Measurements from ENCODE around the gene HK1.

Gene HK1

GRCh38 chr10:69353977-69354635, 75.8 kb downstream of the HK1 start:
- H3K4me1 ChIP-seq = peaks cover 0 to 71% (median 37%) of the 10 kb centered on the region in 4 donors
- H3K27ac ChIP-seq = peak overlapping the region in 1 of 2 donors; percentile 64
- intact Hi-C loops (cut with DNase I; ENCODE audit: low total_unique reads) = no loop called here
- peaks cover 0 to 3% (median 0%) of the 10 kb centered on the region in 3 donors for H3K36me3 ChIP-seq
- no peak overlapping the region for H3K4me3 ChIP-seq
- H3K27me3 ChIP-seq = no peaks in the 10 kb centered on the region
- DNase-seq = no peak
- TF ChIP-seq, protein P1, sequence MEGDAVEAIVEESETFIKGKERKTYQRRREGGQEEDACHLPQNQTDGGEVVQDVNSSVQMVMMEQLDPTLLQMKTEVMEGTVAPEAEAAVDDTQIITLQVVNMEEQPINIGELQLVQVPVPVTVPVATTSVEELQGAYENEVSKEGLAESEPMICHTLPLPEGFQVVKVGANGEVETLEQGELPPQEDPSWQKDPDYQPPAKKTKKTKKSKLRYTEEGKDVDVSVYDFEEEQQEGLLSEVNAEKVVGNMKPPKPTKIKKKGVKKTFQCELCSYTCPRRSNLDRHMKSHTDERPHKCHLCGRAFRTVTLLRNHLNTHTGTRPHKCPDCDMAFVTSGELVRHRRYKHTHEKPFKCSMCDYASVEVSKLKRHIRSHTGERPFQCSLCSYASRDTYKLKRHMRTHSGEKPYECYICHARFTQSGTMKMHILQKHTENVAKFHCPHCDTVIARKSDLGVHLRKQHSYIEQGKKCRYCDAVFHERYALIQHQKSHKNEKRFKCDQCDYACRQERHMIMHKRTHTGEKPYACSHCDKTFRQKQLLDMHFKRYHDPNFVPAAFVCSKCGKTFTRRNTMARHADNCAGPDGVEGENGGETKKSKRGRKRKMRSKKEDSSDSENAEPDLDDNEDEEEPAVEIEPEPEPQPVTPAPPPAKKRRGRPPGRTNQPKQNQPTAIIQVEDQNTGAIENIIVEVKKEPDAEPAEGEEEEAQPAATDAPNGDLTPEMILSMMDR (IDR thresholded peaks at IDR 0.05) = no peak
- no peaks in the 10 kb centered on the region for H3K9me3 ChIP-seq

- TF ChIP-seq, protein P1 (IDR thresholded peaks at IDR 0.05) = no peak
- Histone ChIP-seq H3K27me3 (no peaks in the 10 kb centered on the region), H3K9me3 (no peaks in the 10 kb centered on the region), H3K4me3 (no peak overlapping the region), H3K4me1 (peaks cover 6 to 78% (median 51%) of the 10 kb centered on the region in 4 donors), H3K36me3 (peaks cover 0 to 3% (median 0%) of the 10 kb centered on the region in 3 donors), H3K27ac (no peak overlapping the region)
- no peak for DNase-seq
- intact Hi-C loops (cut with DNase I; ENCODE audit: low total_unique reads) = no loop called here
These were observed 77.9 kb downstream of the HK1 start for GRCh38 chr10:69356187-69356586.

- no peaks in the 10 kb centered on the region for H3K27me3 ChIP-seq
- H3K27ac ChIP-seq = peak overlapping the region; percentile 86 to 87
- peaks cover 0 to 3% (median 0%) of the 10 kb centered on the region in 3 donors for H3K36me3 ChIP-seq
- no peaks in the 10 kb centered on the region for H3K9me3 ChIP-seq
- TF ChIP-seq, protein P1 (IDR thresholded peaks at IDR 0.05) = no peak
- peaks cover 6 to 80% (median 56%) of the 10 kb centered on the region in 4 donors for H3K4me1 ChIP-seq
- intact Hi-C loops (cut with DNase I; ENCODE audit: low total_unique reads) = no loop called here
- no peak for DNase-seq
- no peak overlapping the region for H3K4me3 ChIP-seq
These were observed 80.0 kb downstream of the HK1 start for GRCh38 chr10:69358148-69358795.

GRCh38 chr10:69359148-69359547, 80.9 kb downstream of the HK1 start:
- peak overlapping the region; percentile 86 to 87 for H3K27ac ChIP-seq
- intact Hi-C loops (cut with DNase I; ENCODE audit: low total_unique reads) = no loop called here
- peaks cover 6 to 80% (median 60%) of the 10 kb centered on the region in 4 donors for H3K4me1 ChIP-seq
- H3K27me3 ChIP-seq = no peaks in the 10 kb centered on the region
- H3K9me3 ChIP-seq = no peaks in the 10 kb centered on the region
- no peak overlapping the region for H3K4me3 ChIP-seq
- TF ChIP-seq, protein P1 (IDR thresholded peaks at IDR 0.05) = no peak
- no peak for DNase-seq
- H3K36me3 ChIP-seq = peaks cover 0 to 4% (median 2%) of the 10 kb centered on the region in 3 donors

DNA sequence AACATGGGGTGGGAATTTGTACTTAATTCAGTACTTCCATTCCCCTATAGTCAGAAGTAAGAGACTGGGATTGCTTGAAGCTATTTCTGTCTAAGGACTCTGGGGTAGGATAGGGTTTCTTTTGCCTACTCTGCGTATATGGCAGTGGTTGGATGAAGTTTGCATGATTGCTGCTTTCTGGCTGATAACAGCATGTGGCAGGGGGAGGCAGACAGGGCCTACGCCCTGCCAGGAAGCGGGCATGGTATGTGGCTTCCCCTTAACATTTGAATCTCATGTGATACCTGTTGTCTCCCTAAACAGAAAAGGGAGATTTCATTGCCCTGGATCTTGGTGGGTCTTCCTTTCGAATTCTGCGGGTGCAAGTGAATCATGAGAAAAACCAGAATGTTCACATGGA, 81.3 kb downstream of the HK1 start:
- Histone ChIP-seq H3K9me3 (no peaks in the 10 kb centered on the region), H3K27me3 (no peaks in the 10 kb centered on the region), H3K36me3 (peaks cover 0 to 8% (median 7%) of the 10 kb centered on the region in 3 donors), H3K4me3 (no peak overlapping the region), H3K27ac (peak overlapping the region; percentile 86 to 87), H3K4me1 (peaks cover 6 to 80% (median 60%) of the 10 kb centered on the region in 4 donors)
- DNase-seq = no peak
- TF ChIP-seq, protein P1 (IDR thresholded peaks at IDR 0.05) = no peak
- intact Hi-C loops (cut with DNase I; ENCODE audit: low total_unique reads) = no loop called here

Measured in tibial artery (tissue), 4 donors.